Epithelial cell of esophagus (primary cell): Measurements from ENCODE around the gene LTBP1.

Experiments
- DNase-seq: peaks from one replicate; pipeline ENCODE4 v3.0.0; 2010; ENCODE audit warnings: low read depth
- H3K4me3 ChIP-seq: 2 replicates; pipeline ENCODE4 v1.5.1; 2011; ENCODE audit warnings: mild to moderate bottlenecking, low read length, control low read depth
- CTCF ChIP-seq: IDR thresholded peaks from 2 replicates; pipeline ENCODE4 v1.5.1; 2011; ENCODE audit warnings: low read depth, mild to moderate bottlenecking, low read length, control low read depth, inconsistent platforms; ENCODE audit not compliant: insufficient read depth; ENCODE audit errors: missing control alignments

Gene LTBP1

GRCh38 chr2:33314541-33314940 lies 367.8 kb downstream of the LTBP1 start:
- no peak for TF ChIP-seq CTCF
- DNase-seq, result peak; percentile 27
- no peak overlapping the region for H3K4me3 ChIP-seq

GRCh38 chr2:33316328-33316727 lies 369.6 kb downstream of the LTBP1 start:
- no peak overlapping the region for H3K4me3 ChIP-seq
- no peak for TF ChIP-seq CTCF
- no peak for DNase-seq

- TF ChIP-seq CTCF, result no peak
- no peak overlapping the region for H3K4me3 ChIP-seq
- DNase-seq, result no peak
These were observed 370.7 kb downstream of the LTBP1 start for GRCh38 chr2:33317369-33318007.

GRCh38 chr2:33318456-33318855 lies 371.7 kb downstream of the LTBP1 start:
- no peak overlapping the region for H3K4me3 ChIP-seq
- DNase-seq, result no peak
- no peak for TF ChIP-seq CTCF

- no peak for TF ChIP-seq CTCF
- no peak for DNase-seq
- H3K4me3 ChIP-seq, result no peak overlapping the region
These were observed 373.8 kb downstream of the LTBP1 start for GRCh38 chr2:33320573-33320972.

GRCh38 chr2:33321236-33321771 lies 374.6 kb downstream of the LTBP1 start:
- no peak for TF ChIP-seq CTCF
- DNase-seq, result peak; percentile 19
- H3K4me3 ChIP-seq, result no peak overlapping the region
